Measurements from ENCODE around the gene PRSS48.
"Not testable (repeated sequence)": the region's sequence is repeated elsewhere in the genome, so short reads cannot be mapped to it uniquely, and the experiment has no call there.

Gene PRSS48

DNA sequence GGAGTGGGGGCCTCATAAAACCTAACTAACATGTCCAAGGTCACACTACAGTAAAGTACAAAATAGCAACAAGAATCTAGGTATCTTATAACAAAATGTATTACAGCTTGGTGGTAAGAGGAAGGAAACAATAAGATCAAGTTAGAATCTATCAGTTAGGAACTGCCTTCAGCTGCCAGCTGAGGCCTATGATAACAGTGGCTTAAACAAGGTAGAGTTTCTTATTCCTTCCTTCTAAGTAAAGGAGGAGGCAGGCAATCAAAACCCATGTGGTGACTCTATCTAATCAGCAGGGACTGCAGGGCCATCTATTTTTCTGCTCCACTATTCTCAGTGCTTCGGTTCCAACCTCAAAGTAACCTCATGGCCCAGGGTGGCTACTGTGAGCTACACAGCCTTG is 37.5 kb downstream of the PRSS48 start:
- DNase-seq (ENCODE audit: extremely low spot score), result no peak
- TF ChIP-seq CTCF (IDR thresholded peaks at IDR 0.05; ENCODE audit: control extremely low read depth, extremely low read depth, low read depth, missing control alignments), result no peak
- ChIA-PET POLR2A (no interaction called here), CTCF (no interaction called here)

GRCh38 chr4:151315212-151315886 is 38.4 kb downstream of the PRSS48 start:
- TF ChIP-seq CTCF (IDR thresholded peaks at IDR 0.05; ENCODE audit: control extremely low read depth, extremely low read depth, low read depth, missing control alignments), result no peak
- ChIA-PET CTCF (no interaction called here), POLR2A (no interaction called here)
- DNase-seq (ENCODE audit: extremely low spot score), result no peak

DNA sequence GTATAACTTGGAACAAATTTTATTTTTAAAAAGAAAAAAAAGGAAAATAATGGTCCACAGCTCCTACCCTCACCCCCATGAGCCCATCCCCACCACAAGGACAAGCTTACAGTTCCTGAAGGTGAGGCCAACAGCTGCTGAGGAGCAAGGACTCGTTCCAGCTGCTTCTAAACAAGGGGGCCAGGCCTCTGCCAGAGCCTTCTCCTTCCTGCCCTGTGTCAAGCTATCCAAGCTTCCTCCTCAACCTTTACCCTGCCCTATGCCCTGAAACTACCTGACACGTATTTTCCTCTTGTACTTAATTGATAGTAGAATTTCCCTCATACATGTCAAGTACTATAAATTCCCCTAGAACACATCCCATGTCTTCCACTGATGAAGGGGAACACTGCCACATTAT is 39.7 kb downstream of the PRSS48 start:
- ChIA-PET CTCF (interaction anchor here (0.9 to 1.5 kb wide), 3 partner anchors 13 to 33 kb away, joined by 3 to 8 read pairs (median 3); no protein-coding TSS in a partner anchor), POLR2A (no interaction called here)
- no peak for TF ChIP-seq CTCF (IDR thresholded peaks at IDR 0.05; ENCODE audit: control extremely low read depth, extremely low read depth, low read depth, missing control alignments)
- no peak for DNase-seq (ENCODE audit: extremely low spot score)

DNA sequence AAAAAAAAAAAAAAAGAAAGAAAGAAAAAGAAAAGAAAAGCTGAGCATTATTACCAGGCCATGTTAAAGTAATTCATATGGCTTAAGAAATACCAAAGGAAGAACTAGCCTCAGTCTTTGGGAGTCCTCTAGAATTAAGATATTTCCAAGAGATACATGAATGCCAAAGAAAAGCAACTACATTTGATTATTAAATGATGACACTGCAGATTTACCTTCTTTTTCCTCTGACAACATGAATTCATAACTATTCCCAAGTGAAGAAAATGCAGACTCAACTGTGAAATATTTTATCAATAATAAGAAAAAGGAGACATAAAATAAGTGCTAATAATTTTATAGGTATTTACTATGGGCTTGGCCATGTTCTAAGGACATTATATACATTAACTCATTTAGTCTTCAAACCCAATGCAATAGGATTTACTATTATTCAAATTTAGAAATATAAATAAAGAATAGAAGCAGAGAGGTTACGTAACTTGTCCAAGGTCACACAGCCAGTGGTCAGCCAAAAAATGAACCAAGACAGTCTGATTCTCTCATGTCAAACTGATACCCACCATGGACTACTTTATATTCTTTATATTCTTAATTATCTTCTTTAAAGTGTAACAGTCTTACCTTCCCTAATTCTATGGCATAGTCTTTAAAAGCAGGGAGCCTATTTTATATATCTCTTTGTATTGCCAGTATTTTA is 41.5 kb downstream of the PRSS48 start:
- DNase-seq (ENCODE audit: extremely low spot score), result no peak
- POLR2A ChIA-PET, result no interaction called here
- CTCF ChIA-PET, result no interaction called here
- TF ChIP-seq CTCF (IDR thresholded peaks at IDR 0.05; ENCODE audit: control extremely low read depth, extremely low read depth, low read depth, missing control alignments), result no peak

- DNase-seq (ENCODE audit: extremely low spot score), result no peak
- no peak for TF ChIP-seq CTCF (IDR thresholded peaks at IDR 0.05; ENCODE audit: control extremely low read depth, extremely low read depth, low read depth, missing control alignments)
- POLR2A ChIA-PET, result no interaction called here
- CTCF ChIA-PET, result interaction anchor here (1.0 kb wide), 1 partner anchor 40 kb away, joined by 3 read pairs; no protein-coding TSS in a partner anchor
These were observed 42.5 kb downstream of the PRSS48 start for GRCh38 chr4:151319490-151319889.

DNA sequence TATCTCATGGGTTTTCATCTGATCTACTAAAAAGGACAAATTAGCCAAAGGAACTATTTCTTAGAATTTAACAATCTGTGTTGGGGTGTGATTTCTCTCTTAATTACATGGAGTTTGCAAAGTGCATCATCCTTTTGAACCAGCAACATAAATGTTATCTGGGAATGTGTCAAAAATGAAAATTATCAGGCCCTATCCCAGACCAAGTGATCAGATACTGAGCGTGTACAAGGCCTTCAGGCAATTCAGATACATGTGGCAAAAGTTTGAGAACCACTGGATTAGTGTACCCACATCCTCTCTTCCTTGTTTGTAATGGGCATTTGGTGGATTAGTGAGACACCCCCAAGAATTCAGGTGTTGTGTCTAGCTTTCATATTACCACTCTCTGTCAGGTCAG is 44.6 kb downstream of the PRSS48 start:
- CTCF ChIA-PET, result interaction anchor here (1.0 kb wide), 1 partner anchor 46 kb away, joined by 3 read pairs; no protein-coding TSS in a partner anchor
- no peak for TF ChIP-seq CTCF (IDR thresholded peaks at IDR 0.05; ENCODE audit: control extremely low read depth, extremely low read depth, low read depth, missing control alignments)
- DNase-seq (ENCODE audit: extremely low spot score), result no peak
- POLR2A ChIA-PET, result no interaction called here

DNA sequence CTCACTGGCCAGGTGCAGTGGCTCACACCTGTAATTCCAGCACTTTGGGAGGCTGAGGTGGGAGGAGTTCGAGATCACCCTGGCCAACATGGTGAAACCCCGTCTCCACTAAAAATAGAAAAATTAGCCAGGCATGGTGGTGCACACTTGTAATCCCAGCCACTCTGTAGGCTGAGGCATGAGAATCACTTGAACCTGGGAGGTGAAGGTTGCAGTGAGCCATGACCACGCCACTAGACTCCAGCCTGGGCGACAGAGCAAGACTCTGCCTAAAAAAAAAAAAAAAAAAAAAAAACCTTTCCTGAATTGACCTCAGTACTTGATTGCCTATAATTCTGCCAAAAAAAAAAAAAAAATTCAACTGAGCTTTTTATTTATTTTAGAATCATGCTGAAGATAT is 45.2 kb downstream of the PRSS48 start:
- CTCF ChIA-PET, result interaction anchor here (1.0 to 1.6 kb wide), 2 partner anchors 14 to 46 kb away, joined by 3 to 4 read pairs; no protein-coding TSS in a partner anchor
- POLR2A ChIA-PET; DNase-seq (ENCODE audit: extremely low spot score): not testable (repeated sequence)

Measured in GM10248 (cell line).